GM21381 (cell line): ENCODE measurements around the gene PCDHB11.
"Not testable (repeated sequence)": the region's sequence is repeated elsewhere in the genome, so short reads cannot be mapped to it uniquely, and the experiment has no call there.

Experiments used
- ATAC-seq: cut with Tn5 transposase; IDR thresholded peaks from one replicate; pipeline ENCODE4 v1.9.1; 2021; ENCODE audit warnings: mild to moderate bottlenecking, moderate library complexity; ENCODE audit not compliant: unreplicated experiment

PCDHB11 gene

DNA sequence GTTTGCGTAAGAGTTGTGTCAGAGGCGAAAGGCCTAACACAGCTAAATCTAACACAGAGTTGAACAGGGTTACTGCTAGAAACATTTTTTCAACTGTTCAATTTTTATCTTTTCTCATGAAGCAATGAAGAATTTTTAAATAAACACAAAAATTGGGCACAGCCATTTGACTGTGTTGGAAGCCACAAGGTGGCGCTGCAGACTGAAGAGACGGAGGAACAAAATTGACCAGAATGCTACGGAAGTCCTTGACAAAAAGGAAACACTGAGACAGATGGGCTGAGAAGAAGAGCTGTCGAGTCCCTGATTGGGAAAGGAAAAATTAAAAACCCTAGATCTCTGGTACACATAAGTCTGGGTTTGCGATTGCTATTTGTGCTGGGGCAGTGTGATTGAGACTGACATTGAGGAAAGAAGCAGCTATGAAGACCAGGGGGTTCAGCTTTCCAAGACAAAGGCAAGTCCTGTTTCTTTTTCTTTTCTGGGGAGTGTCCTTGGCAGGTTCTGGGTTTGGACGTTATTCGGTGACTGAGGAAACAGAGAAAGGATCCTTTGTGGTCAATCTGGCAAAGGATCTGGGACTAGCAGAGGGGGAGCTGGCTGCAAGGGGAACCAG lies 12.4 kb upstream of the PCDHB11 start, which contains the start of gene PCDHB9:
Gene PCDHB9 (plus strand): TSS at position 265 of the 616 bp plus-strand sequence. CDS start 158 bp downstream, at position 423.
- no peak for ATAC-seq

DNA sequence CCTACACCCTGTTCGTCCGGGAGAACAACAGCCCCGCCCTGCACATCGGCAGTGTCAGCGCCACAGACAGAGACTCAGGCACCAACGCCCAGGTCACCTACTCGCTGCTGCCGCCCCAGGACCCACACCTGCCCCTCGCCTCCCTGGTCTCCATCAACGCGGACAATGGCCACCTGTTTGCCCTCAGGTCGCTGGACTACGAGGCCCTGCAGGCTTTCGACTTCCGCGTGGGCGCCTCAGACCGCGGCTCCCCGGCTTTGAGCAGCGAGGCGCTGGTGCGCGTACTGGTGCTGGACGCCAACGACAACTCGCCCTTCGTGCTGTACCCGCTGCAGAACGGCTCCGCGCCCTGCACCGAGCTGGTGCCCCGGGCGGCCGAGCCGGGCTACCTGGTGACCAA lies 10.7 kb upstream of the PCDHB11 start:
- not testable (repeated sequence) for ATAC-seq

DNA sequence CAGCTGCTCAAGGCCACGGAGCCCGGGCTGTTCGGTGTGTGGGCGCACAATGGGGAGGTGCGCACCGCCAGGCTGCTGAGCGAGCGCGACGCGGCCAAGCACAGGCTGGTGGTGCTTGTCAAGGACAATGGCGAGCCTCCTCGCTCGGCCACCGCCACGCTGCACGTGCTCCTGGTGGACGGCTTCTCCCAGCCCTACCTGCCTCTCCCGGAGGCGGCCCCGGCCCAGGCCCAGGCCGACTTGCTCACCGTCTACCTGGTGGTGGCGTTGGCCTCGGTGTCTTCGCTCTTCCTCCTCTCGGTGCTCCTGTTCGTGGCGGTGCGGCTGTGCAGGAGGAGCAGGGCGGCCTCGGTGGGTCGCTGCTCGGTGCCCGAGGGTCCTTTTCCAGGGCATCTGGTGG lies 10.3 kb upstream of the PCDHB11 start:
- not testable (repeated sequence) for ATAC-seq

DNA sequence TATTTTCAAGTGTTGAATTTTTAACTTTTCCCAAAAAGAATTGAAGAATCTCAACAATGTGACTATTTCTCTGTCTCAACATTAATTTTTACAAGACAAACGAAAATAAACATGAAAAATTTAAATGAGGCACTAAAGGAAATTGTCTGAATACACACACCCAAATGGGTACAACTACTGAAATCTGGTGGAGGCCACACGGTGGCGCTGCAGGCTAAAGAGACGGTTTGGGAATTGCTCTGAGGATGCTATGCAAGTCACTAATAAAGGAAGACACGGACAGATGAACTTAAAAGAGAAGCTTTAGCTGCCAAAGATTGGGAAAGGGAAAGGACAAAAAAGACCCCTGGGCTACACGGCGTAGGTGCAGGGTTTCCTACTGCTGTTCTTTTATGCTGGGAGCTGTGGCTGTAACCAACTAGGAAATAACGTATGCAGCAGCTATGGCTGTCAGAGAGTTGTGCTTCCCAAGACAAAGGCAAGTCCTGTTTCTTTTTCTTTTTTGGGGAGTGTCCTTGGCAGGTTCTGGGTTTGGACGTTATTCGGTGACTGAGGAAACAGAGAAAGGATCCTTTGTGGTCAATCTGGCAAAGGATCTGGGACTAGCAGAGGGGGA lies 7.2 kb upstream of the PCDHB11 start, which contains the start of gene PCDHB10:
Gene PCDHB10 (plus strand): TSS at position 244 of the 616 bp plus-strand sequence. CDS start 200 bp downstream, at position 444.
- no peak for ATAC-seq

DNA sequence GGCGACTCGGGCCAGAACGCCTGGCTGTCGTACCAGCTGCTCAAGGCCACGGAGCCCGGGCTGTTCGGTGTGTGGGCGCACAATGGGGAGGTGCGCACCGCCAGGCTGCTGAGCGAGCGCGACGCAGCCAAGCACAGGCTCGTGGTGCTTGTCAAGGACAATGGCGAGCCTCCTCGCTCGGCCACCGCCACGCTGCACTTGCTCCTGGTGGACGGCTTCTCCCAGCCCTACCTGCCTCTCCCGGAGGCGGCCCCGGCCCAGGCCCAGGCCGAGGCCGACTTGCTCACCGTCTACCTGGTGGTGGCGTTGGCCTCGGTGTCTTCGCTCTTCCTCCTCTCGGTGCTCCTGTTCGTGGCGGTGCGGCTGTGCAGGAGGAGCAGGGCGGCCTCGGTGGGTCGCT lies 5.1 kb upstream of the PCDHB11 start:
- ATAC-seq: not testable (repeated sequence)

DNA sequence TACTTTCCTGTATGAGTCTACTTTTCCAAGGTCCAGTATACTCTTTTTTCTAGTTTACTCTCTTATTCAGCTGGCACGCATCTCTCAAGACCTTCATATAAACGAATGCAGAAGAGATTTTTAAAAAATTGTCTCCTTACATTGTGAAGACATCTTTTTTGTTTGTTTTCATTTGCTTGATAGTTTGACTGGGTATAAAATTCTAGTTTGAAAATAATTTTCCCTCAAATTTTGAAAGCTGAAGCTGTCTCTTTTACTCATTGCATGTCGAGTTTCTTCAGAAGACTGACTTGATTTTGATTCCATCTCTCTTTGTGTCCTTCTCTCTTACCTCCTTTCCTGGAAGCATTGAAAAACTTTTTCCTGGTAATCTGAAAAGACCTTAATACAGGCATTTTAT lies 3.1 kb upstream of the PCDHB11 start:
- no peak for ATAC-seq

DNA sequence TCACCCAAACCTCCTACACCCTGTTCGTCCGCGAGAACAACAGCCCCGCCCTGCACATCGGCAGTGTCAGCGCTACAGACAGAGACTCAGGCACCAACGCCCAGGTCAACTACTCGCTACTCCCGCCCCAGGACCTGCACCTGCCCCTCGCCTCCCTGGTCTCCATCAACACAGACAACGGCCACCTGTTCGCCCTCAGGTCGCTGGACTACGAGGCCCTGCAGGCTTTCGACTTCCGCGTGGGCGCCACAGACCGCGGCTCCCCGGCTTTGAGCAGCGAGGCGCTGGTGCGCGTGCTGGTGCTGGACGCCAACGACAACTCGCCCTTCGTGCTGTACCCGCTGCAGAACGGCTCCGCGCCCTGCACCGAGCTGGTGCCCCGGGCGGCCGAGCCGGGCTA lies 1.7 kb downstream of the PCDHB11 start:
- ATAC-seq: not testable (repeated sequence)

DNA sequence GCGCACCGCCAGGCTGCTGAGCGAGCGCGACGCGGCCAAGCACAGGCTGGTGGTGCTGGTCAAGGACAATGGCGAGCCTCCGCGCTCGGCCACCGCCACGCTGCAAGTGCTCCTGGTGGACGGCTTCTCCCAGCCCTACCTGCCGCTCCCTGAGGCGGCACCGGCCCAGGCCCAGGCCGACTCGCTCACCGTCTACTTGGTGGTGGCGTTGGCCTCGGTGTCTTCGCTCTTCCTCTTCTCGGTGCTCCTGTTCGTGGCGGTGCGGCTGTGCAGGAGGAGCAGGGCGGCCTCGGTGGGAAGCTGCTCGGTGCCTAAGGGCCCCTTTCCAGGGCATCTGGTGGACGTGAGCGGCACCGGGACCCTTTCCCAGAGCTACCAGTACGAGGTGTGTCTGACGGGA lies 2.2 kb downstream of the PCDHB11 start:
- ATAC-seq: not testable (repeated sequence)

DNA sequence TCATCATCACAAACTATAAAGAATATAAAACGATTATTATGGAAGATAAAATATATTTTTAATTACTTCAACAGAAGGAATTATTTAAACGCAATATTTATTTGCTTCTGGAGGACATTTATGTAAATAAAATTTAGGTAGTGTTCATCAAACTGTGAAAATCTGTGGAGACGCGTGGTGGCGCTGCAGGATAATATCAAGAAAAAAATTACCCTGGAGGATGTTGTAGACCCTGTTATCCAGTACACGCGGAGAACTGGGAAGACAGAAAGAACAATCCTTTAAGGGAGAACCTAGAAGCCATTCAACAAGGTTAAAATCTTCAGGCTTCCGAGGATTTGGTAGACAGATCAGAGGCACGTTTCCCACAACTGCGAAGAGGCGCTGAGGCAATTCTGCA lies 9.1 kb downstream of the PCDHB11 start, which contains the start of gene PCDHB12:
Gene PCDHB12 (plus strand): TSS at position 242 of the 400 bp plus-strand sequence. CDS start 189 bp downstream, outside the sequence.
- ATAC-seq: no peak

DNA sequence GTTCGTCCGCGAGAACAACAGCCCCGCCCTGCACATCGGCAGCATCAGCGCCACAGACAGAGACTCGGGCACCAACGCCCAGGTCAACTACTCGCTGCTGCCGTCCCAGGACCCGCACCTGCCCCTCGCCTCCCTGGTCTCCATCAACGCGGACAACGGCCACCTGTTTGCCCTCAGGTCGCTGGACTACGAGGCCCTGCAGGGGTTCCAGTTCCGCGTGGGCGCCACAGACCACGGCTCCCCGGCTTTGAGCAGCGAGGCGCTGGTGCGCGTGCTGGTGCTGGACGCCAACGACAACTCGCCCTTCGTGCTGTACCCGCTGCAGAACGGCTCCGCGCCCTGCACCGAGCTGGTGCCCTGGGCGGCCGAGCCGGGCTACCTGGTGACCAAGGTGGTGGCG lies 10.9 kb downstream of the PCDHB11 start:
- not testable (repeated sequence) for ATAC-seq

DNA sequence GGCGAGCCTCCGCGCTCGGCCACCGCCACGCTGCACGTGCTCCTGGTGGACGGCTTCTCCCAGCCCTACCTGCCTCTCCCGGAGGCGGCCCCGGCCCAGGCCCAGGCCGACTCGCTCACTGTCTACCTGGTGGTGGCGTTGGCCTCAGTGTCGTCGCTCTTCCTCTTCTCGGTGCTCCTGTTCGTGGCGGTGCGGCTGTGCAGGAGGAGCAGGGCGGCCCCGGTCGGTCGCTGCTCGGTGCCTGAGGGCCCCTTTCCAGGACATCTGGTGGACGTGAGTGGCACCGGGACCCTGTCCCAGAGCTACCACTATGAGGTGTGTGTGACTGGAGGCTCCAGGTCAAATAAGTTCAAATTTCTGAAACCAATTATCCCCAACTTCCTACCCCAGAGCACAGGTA lies 11.4 kb downstream of the PCDHB11 start:
- not testable (repeated sequence) for ATAC-seq

DNA sequence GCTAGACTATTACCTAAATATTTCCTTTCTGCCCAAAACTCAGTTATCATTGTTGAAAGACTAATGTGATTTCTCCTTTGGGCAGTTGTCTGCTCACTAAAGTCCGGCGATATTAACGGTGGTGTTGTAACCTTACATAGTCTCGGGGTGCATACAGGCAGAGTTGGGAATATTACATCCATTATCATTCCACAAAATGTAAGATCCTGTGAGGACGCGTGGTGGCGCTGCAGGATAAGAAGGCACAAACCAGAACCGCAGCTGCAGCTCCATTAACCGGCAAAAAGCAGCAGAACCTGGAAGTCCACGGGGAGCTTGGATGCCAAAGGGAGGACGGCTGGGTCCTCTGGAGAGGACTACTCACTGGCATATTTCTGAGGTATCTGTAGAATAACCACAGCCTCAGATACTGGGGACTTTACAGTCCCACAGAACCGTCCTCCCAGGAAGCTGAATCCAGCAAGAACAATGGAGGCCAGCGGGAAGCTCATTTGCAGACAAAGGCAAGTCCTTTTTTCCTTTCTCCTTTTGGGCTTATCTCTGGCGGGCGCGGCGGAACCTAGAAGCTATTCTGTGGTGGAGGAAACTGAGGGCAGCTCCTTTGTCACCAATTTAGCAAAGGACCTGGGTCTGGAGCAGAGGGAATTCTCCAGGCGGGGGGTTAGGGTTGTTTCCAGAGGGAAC lies 14.4 kb downstream of the PCDHB11 start, which contains the start of gene PCDHB13:
Gene PCDHB13 (plus strand): TSS at position 264 of the 684 bp plus-strand sequence. CDS start 205 bp downstream, at position 469.
- not testable (repeated sequence) for ATAC-seq

DNA sequence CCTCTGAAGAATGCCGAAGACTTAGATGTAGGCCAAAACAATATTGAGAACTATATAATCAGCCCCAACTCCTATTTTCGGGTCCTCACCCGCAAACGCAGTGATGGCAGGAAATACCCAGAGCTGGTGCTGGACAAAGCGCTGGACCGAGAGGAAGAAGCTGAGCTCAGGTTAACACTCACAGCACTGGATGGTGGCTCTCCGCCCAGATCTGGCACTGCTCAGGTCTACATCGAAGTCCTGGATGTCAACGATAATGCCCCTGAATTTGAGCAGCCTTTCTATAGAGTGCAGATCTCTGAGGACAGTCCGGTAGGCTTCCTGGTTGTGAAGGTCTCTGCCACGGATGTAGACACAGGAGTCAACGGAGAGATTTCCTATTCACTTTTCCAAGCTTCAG lies 15.2 kb downstream of the PCDHB11 start:
- ATAC-seq: not testable (repeated sequence)

DNA sequence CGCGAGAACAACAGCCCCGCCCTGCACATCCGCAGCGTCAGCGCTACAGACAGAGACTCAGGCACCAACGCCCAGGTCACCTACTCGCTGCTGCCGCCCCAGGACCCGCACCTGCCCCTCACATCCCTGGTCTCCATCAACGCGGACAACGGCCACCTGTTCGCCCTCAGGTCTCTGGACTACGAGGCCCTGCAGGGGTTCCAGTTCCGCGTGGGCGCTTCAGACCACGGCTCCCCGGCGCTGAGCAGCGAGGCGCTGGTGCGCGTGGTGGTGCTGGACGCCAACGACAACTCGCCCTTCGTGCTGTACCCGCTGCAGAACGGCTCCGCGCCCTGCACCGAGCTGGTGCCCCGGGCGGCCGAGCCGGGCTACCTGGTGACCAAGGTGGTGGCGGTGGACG lies 16.1 kb downstream of the PCDHB11 start:
- ATAC-seq: not testable (repeated sequence)

DNA sequence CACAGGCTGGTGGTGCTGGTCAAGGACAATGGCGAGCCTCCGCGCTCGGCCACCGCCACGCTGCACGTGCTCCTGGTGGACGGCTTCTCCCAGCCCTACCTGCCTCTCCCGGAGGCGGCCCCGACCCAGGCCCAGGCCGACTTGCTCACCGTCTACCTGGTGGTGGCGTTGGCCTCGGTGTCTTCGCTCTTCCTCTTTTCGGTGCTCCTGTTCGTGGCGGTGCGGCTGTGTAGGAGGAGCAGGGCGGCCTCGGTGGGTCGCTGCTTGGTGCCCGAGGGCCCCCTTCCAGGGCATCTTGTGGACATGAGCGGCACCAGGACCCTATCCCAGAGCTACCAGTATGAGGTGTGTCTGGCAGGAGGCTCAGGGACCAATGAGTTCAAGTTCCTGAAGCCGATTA lies 16.6 kb downstream of the PCDHB11 start:
- ATAC-seq: not testable (repeated sequence)

DNA sequence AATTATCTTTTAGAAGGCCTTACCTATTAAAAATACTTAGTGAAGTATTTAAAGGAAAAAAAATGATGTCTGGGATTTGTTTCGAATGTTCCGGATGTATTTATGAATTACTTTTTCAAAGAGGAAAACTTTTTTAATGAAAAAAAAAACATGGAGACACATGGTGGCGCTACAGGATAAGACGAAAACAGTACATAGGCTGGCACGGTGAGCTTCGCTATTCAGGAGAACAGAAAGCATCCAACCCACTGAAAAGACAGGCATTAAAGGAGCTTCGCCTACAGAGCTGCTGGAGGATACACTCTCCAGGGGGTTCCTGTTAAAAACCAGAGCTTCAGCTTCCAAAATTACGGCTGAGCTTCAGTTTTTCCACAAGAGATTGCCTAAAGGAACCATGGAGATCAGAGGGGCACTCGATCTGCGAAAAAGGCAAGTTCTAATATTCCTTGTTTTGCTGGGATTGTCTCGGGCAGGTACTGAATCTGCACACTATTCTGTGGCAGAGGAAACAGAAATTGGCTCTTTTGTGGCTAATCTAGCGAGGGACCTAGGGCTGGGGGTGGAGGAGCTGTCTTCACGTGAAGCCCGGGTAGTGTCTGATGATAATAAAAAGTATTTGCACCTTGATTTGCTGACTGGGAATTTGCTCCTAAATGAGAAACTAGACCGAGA lies 23.8 kb downstream of the PCDHB11 start, which contains the start of gene PCDHB14:
Gene PCDHB14 (plus strand): TSS at position 232 of the 672 bp plus-strand sequence. CDS start 163 bp downstream, at position 395.
- ATAC-seq: no peak

DNA sequence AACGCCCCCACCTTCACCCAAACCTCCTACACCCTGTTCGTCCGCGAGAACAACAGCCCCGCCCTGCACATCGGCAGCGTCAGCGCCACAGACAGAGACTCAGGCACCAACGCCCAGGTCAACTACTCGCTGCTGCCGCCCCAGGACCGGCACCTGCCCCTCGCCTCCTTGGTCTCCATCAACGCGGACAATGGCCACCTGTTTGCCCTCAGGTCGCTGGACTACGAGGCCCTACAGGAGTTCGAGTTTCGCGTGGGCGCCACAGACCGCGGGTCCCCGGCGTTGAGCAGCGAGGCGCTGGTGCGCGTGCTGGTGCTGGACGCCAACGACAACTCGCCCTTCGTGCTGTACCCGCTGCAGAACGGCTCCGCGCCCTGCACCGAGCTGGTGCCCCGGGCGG lies 25.4 kb downstream of the PCDHB11 start:
- ATAC-seq: not testable (repeated sequence)

DNA sequence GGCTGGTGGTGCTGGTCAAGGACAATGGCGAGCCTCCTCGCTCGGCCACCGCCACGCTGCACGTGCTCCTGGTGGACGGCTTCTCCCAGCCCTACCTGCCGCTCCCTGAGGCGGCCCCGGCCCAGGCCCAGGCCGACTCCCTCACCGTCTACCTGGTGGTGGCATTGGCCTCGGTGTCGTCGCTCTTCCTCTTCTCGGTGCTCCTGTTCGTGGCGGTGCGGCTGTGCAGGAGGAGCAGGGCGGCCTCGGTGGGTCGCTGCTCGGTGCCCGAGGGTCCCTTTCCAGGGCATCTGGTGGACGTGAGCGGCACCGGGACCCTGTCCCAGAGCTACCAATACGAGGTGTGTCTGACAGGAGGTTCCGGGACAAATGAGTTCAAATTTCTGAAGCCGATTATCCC lies 26.0 kb downstream of the PCDHB11 start:
- ATAC-seq: not testable (repeated sequence)

DNA sequence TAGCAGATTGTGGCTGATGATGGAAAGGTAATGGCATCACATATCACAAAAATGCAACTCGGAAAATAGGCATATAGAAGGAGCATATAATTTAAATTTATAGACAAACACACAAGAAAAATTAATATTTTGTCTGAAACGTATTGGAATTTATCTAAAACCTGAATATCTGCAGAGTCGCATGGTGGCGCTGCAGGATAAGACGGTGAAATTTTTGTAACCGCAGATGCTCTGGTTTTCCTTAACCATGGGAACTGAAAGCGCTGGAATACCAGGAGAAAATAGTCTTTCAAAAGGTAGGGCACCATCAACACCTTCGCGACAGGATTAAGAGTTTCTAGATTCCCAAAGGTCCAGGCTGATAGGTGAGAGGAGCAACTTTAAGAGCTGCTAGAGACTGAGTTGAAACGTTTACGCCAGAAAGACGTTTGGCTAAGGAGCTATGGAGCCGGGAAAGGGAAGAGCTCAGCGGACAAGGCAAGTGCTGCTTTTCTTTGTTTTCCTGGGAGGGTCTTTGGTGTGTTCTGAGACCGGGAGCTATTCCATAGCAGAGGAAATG lies 34.8 kb downstream of the PCDHB11 start:
- ATAC-seq: no peak

DNA sequence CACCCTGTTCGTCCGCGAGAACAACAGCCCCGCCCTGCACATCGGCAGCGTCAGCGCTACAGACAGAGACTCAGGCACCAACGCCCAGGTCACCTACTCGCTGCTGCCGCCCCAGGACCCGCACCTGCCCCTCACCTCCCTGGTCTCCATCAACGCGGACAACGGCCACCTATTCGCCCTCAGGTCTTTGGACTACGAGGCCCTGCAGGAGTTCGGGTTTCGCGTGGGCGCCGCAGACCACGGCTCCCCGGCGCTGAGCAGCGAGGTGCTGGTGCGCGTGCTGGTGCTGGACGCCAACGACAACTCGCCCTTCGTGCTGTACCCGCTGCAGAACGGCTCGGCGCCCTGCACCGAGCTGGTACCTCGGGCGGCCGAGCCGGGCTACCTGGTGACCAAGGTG lies 36.5 kb downstream of the PCDHB11 start:
- not testable (repeated sequence) for ATAC-seq
